ENCODE measurements around the gene DYNC2LI1. TPM values are rescaled to one million over a fixed set of nuclear protein-coding genes. Genes with fewer than 3 reads are reported as not detected.

The DYNC2LI1 gene
- total RNA-seq, 6 experiments from 2014 or later, result 8.4 to 12.3 (median 10.0) TPM

DNA sequence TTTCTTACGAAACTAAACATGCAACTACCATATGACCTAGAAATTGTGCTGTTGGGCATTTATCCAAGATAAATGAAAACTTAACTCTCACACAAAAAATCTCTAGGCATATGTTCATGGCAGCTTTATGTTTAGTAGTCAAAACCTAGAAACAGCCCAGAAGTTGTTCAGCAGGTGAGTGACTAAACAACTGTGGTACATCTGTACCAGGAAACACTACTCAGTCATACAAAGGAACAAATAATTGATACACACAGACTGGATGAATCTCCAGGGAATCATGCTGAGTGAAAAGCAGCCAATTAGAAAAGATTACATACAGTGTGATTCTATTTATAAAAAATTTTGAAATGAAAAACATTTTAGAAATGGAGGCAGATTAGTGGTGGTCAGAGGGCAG is 29.3 kb downstream of the DYNC2LI1 start:
- Mint-ChIP-seq H3K4me3 (no peak overlapping the region), H3K36me3 (ENCODE audit: low read depth) (no peaks in the 10 kb centered on the region; the same call in 1 of the 2 replicates), H3K27ac (no peak overlapping the region), H3K9me3 (no peaks in the 10 kb centered on the region), H3K27me3 (ENCODE audit: insufficient read depth) (no peaks in the 10 kb centered on the region; the same call in 1 of the 2 replicates), H3K4me1 (ENCODE audit: low read depth) (no peaks in the 10 kb centered on the region)
- TF ChIP-seq, protein P1, sequence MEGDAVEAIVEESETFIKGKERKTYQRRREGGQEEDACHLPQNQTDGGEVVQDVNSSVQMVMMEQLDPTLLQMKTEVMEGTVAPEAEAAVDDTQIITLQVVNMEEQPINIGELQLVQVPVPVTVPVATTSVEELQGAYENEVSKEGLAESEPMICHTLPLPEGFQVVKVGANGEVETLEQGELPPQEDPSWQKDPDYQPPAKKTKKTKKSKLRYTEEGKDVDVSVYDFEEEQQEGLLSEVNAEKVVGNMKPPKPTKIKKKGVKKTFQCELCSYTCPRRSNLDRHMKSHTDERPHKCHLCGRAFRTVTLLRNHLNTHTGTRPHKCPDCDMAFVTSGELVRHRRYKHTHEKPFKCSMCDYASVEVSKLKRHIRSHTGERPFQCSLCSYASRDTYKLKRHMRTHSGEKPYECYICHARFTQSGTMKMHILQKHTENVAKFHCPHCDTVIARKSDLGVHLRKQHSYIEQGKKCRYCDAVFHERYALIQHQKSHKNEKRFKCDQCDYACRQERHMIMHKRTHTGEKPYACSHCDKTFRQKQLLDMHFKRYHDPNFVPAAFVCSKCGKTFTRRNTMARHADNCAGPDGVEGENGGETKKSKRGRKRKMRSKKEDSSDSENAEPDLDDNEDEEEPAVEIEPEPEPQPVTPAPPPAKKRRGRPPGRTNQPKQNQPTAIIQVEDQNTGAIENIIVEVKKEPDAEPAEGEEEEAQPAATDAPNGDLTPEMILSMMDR (IDR thresholded peaks at IDR 0.05), result no peak
- no peak for DNase-seq

DNA sequence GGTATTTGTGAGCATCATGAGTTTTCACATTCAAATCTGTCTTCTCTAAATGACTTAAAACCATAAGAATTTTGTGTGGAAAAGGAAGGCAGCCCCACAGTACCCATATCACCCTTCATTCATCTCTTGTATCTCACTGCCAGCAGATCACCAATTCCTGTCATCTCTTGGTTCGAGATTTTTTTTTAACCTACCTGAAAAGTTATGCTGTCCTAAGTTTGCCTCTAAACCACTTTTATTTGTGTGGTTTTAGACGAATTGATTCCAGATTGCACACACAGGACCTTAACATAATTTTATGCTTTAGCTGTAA is 32.8 kb downstream of the DYNC2LI1 start:
- Mint-ChIP-seq H3K9me3 (no peaks in the 10 kb centered on the region), H3K4me3 (no peak overlapping the region), H3K27me3 (ENCODE audit: insufficient read depth) (no peaks in the 10 kb centered on the region), H3K36me3 (ENCODE audit: low read depth) (no peaks in the 10 kb centered on the region; the same call in 1 of the 2 replicates), H3K27ac (no peak overlapping the region), H3K4me1 (ENCODE audit: low read depth) (no peaks in the 10 kb centered on the region)
- TF ChIP-seq, protein P1 (IDR thresholded peaks at IDR 0.05), result no peak
- DNase-seq, result no peak

DNA sequence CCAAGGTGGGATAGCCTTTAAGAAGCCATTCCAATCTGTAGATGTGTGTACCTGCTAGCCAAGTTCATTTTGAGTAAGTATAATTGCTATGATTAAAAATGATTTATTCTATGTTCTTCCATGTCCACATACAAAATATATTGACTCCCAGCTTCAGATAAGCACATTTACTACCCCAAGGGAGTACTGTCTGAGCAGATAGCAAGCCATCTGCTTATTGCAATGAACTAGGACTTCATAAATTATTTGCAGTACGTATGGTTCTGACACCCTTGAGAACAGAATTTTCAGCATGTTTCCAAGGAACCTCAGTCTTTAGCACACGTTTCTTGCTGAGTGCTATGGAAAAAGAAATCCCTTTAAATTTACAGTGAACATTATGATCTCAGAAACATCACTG is 36.6 kb downstream of the DYNC2LI1 start:
- H3K27me3 Mint-ChIP-seq (ENCODE audit: insufficient read depth), result no peaks in the 10 kb centered on the region
- no peaks in the 10 kb centered on the region for H3K4me1 Mint-ChIP-seq (ENCODE audit: low read depth)
- no peak overlapping the region for H3K27ac Mint-ChIP-seq
- no peaks in the 10 kb centered on the region for H3K36me3 Mint-ChIP-seq (ENCODE audit: low read depth)
- TF ChIP-seq, protein P1 (IDR thresholded peaks at IDR 0.05), result no peak
- no peak overlapping the region for H3K4me3 Mint-ChIP-seq
- no peak for DNase-seq
- no peaks in the 10 kb centered on the region for H3K9me3 Mint-ChIP-seq

DNA sequence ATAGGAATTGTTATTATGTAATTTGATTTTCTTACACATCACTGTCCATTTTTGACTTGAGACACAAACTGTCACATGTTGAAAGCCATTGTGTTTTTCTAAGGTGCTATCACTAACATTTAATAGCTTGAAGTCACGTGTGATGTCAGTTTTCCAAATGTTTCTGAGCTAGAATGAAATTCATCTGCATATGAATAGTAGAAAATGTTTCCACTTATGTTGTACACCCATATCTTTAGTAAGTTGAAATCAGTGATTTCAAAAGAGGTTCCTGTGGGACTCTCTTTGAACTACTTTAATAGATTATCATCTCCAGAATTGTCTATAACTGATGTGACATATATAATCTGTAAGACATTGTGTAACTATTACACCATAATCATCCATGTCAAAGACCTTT is 37.0 kb downstream of the DYNC2LI1 start:
- Mint-ChIP-seq H3K9me3 (no peaks in the 10 kb centered on the region), H3K4me1 (ENCODE audit: low read depth) (no peaks in the 10 kb centered on the region), H3K27me3 (ENCODE audit: insufficient read depth) (no peaks in the 10 kb centered on the region), H3K4me3 (no peak overlapping the region), H3K27ac (no peak overlapping the region), H3K36me3 (ENCODE audit: low read depth) (no peaks in the 10 kb centered on the region)
- TF ChIP-seq, protein P1 (IDR thresholded peaks at IDR 0.05), result no peak
- no peak for DNase-seq

DNA sequence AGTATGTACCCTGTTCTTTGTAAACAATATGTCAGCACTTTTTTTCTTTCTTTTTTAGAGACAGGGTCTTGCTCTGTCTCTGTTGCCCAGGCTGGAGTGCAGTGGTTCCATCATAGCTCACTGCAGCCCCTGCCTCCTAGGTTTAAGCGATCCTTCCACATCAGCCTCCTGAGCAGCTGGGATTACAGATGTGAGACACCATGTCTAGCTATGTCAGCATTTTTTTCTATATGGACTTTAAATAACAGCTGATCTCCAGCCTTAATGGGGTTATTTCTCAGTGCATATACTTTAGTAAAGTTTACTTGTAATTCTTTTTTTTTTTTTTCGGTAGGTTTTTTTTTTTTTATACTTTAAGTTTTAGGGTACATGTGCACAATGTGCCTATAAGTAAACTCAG is 38.2 kb downstream of the DYNC2LI1 start:
- no peak overlapping the region for H3K27ac Mint-ChIP-seq
- no peaks in the 10 kb centered on the region for H3K36me3 Mint-ChIP-seq (ENCODE audit: low read depth)
- H3K4me3 Mint-ChIP-seq, result no peak overlapping the region
- H3K9me3 Mint-ChIP-seq, result no peaks in the 10 kb centered on the region
- TF ChIP-seq, protein P1 (IDR thresholded peaks at IDR 0.05), result no peak
- no peaks in the 10 kb centered on the region for H3K27me3 Mint-ChIP-seq (ENCODE audit: insufficient read depth)
- H3K4me1 Mint-ChIP-seq (ENCODE audit: low read depth), result no peaks in the 10 kb centered on the region
- no peak for DNase-seq

DNA sequence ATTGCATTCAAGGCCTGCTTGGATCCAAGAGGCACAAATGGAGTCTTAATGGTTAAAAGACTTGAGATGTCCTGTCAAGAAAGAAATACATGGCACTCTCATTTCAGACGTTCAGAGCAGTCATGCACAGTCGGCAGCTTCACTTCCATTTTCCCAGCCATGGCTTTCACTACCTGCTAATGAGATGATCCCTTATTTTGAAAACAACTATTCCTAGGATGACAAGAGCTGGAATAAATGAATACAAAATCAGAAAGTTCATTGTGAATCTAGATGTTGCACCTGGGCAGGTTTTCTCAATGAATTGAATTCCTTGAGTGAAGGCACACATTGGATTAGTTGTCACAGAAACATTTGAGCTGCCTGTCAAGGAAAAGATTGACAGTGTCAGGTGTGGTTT is 39.1 kb downstream of the DYNC2LI1 start:
- Mint-ChIP-seq H3K27ac (no peak overlapping the region), H3K4me3 (no peak overlapping the region), H3K27me3 (ENCODE audit: insufficient read depth) (no peaks in the 10 kb centered on the region)

More for the DNA sequence above, 39.1 kb downstream of the DYNC2LI1 start:
- H3K9me3 Mint-ChIP-seq, result no peaks in the 10 kb centered on the region
- DNase-seq, result no peak
- H3K36me3 Mint-ChIP-seq (ENCODE audit: low read depth), result no peaks in the 10 kb centered on the region
- TF ChIP-seq, protein P1 (IDR thresholded peaks at IDR 0.05), result no peak
- no peaks in the 10 kb centered on the region for H3K4me1 Mint-ChIP-seq (ENCODE audit: low read depth)

Measured in HFFc6 (cell line).